Measurements from ENCODE around the gene PDRG1.

DNA sequence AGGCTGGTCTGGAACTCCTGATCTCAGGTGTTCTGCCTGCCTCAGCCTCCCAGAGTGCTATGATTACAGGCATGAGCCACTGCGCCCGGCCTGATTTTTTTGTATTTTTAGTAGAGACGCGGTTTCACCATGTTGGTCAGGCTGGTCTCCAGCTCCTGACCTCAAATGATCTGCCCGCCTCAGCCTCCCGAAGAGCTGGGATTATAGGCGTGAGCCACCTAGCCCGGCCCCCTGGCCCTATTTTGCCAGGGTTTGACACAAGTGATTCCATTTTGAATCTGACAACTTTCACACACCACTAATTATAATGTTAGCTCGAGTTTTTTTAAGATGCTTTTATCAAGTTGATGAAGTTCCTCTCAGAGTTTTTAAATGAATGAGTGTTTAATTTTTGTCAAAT, 55.8 kb downstream of the PDRG1 start:
- TF ChIP-seq, protein P1, sequence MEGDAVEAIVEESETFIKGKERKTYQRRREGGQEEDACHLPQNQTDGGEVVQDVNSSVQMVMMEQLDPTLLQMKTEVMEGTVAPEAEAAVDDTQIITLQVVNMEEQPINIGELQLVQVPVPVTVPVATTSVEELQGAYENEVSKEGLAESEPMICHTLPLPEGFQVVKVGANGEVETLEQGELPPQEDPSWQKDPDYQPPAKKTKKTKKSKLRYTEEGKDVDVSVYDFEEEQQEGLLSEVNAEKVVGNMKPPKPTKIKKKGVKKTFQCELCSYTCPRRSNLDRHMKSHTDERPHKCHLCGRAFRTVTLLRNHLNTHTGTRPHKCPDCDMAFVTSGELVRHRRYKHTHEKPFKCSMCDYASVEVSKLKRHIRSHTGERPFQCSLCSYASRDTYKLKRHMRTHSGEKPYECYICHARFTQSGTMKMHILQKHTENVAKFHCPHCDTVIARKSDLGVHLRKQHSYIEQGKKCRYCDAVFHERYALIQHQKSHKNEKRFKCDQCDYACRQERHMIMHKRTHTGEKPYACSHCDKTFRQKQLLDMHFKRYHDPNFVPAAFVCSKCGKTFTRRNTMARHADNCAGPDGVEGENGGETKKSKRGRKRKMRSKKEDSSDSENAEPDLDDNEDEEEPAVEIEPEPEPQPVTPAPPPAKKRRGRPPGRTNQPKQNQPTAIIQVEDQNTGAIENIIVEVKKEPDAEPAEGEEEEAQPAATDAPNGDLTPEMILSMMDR (IDR thresholded peaks at IDR 0.05), result no peak
- TF ChIP-seq POLR2A (IDR thresholded peaks at IDR 0.05), result no peak
